ENCODE results near the gene ATP6V0C.

The ATP6V0C gene

GRCh38 chr16:2487903-2488531 lies 25.7 kb upstream of the ATP6V0C start:
- no peak overlapping the region for H3K4me3 ChIP-seq (ENCODE audit: low read length)
- TF ChIP-seq CTCF (conservative IDR thresholded peaks at IDR 0.05; ENCODE audit: low read length), result no peak
- no peak for DNase-seq (ENCODE audit: low read depth)

- TF ChIP-seq CTCF (conservative IDR thresholded peaks at IDR 0.05; ENCODE audit: low read length), result no peak
- no peak overlapping the region for H3K4me3 ChIP-seq (ENCODE audit: low read length)
- DNase-seq (ENCODE audit: low read depth), result no peak
Observed at GRCh38 chr16:2489581-2489980, 24.2 kb upstream of the ATP6V0C start.

DNA sequence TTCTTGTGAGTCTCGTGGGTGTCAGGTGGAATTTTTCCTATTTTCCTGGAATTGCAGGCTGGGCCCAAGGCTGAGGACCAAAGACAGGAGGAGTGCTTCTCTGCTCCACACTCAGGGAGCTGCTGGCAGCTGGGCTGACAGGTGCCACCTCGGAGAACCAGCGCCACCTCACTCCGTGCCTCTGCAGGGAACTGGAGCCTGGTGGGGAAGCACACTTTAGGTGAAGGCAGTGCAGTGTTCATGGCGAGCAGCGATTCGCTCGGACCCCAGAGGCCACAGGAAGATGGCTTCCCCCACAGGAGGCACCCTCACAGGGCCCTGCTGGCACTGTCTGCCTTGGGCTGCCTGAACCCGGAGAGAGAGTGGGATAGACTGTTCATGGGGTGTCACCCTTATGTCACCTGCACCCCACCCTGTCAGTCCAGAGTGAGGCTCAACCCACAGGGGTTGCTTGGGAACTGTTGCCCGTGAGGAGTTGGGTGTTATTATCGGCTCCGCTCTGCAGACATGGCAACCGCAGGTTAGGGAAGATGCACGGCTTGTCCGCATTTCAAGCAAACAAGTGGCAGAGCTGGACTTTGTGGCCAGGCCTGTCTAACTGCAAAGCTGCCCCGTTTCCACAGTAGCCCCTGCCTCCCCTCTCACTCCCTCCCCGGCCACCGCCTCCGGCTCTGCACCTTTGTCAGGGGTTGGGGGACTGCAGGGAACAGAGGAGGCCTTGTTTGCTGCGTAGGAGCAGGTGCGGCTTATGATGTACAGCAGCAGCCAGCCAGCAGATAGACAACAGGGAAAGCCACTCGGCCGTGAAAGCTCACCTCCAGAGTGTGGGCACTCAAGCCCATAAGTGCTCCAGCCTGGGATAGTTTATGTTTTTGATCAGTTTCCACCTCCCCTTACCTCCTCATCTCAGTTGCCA lies 23.3 kb upstream of the ATP6V0C start:
- no peak overlapping the region for H3K4me3 ChIP-seq (ENCODE audit: low read length)
- no peak for DNase-seq (ENCODE audit: low read depth)
- no peak for TF ChIP-seq CTCF (conservative IDR thresholded peaks at IDR 0.05; ENCODE audit: low read length)

- TF ChIP-seq CTCF (conservative IDR thresholded peaks at IDR 0.05; ENCODE audit: low read length), result no peak
- no peak for DNase-seq (ENCODE audit: low read depth)
- no peak overlapping the region for H3K4me3 ChIP-seq (ENCODE audit: low read length)
Observed at GRCh38 chr16:2492292-2492691, 21.5 kb upstream of the ATP6V0C start.

- TF ChIP-seq CTCF (conservative IDR thresholded peaks at IDR 0.05; ENCODE audit: low read length), result no peak
- no peak overlapping the region for H3K4me3 ChIP-seq (ENCODE audit: low read length)
- DNase-seq (ENCODE audit: low read depth), result no peak
Observed at GRCh38 chr16:2493605-2494004, 20.1 kb upstream of the ATP6V0C start.

GRCh38 chr16:2494616-2495015 lies 19.1 kb upstream of the ATP6V0C start:
- H3K4me3 ChIP-seq (ENCODE audit: low read length), result no peak overlapping the region
- TF ChIP-seq CTCF (conservative IDR thresholded peaks at IDR 0.05; ENCODE audit: low read length), result no peak
- no peak for DNase-seq (ENCODE audit: low read depth)

DNA sequence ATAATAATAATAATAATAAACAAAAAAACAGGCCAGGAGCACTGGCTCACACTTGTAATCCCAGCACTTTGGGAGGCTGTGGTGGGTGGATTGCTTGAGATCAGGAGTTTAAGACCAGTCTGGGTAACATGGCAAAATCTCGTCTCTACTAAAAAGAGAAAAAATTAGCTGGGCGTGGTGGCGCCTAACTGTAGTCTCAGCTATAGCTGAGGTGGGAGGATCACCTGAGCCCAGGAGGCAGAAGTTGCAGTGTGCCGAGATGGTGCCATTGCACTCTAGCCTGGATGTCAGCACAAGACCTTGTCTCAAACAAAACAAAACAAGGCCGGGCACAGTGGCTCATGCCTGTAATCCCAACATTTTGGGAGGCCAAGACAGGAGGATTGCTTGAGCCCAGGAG lies 18.7 kb upstream of the ATP6V0C start:
- no peak for DNase-seq (ENCODE audit: low read depth)
- no peak for TF ChIP-seq CTCF (conservative IDR thresholded peaks at IDR 0.05; ENCODE audit: low read length)
- no peak overlapping the region for H3K4me3 ChIP-seq (ENCODE audit: low read length)
